IMR-90 (cell line): Measurements from ENCODE around the gene NDP. TPM values are rescaled to one million over a fixed set of nuclear protein-coding genes. Genes with fewer than 3 reads are reported as not detected.
A peak's percentile ranks its signal among the peaks of the same experiment; 100 is the strongest.

ENCODE experiments used
- ATAC-seq: fragments of 200-7000 bp; cut with Tn5 transposase; 2 replicates; pipeline ENCODE4 v1.9.1; 2020; ENCODE audit warnings: low read depth, mild to moderate bottlenecking, moderate library complexity
- BruUV-seq: library from RNA; stranded (reverse); fragments of 400-500 nt; replicated peaks from 2 replicates; lab custom pipeline; 2021; lab: Mats Ljungman, UMichigan
- CTCF ChIA-PET: fragments of 300-600 bp; formaldehyde crosslinking; extraction: SDS; loops from one replicate; lab custom pipeline; 2021; ENCODE audit warnings: antibody characterized with exemption; lab: Yijun Ruan, JAX
- POLR2A ChIA-PET: fragments of 300-600 bp; sonication (Branson Sonifier 250); formaldehyde crosslinking; loops from one replicate; lab custom pipeline; 2022; ENCODE audit warnings: antibody characterized with exemption; ENCODE audit not compliant: unreplicated experiment; lab: Charles Lee
- DNase-seq: peaks from one replicate; pipeline ENCODE4 v3.0.0; 2013
- H2AFZ ChIP-seq: replicated peaks from 2 replicates; pipeline ENCODE3; 2013; ENCODE audit warnings: low read length, mild to moderate bottlenecking; ENCODE audit not compliant: poor library complexity
- H2AK5ac ChIP-seq: 2 replicates; pipeline ENCODE4 v1.6.1; 2013; ENCODE audit warnings: low read depth, low read length, inconsistent platforms
- H2AK9ac ChIP-seq: replicated peaks from 2 replicates; pipeline ENCODE3; 2013; ENCODE audit warnings: mild to moderate bottlenecking, low read depth, low read length, moderate library complexity; ENCODE audit not compliant: poor library complexity
- H2BK120ac ChIP-seq: 2 replicates; pipeline ENCODE4 v1.6.1; 2013; ENCODE audit warnings: low read depth, low read length, inconsistent platforms
- H2BK15ac ChIP-seq: 3 replicates; pipeline ENCODE4 v1.6.1; 2013; ENCODE audit warnings: low read depth, low read length, inconsistent platforms
- H2BK20ac ChIP-seq: 2 replicates; pipeline ENCODE4 v1.6.1; 2013; ENCODE audit warnings: low read depth, mild to moderate bottlenecking, inconsistent platforms, low read length, moderate library complexity
- H2BK5ac ChIP-seq: 2 replicates; pipeline ENCODE4 v1.6.1; 2013; ENCODE audit warnings: mild to moderate bottlenecking, low read depth, low read length, inconsistent platforms; ENCODE audit not compliant: poor library complexity, severe bottlenecking
- H3K14ac ChIP-seq: replicated peaks from 2 replicates; pipeline ENCODE4 v1.6.1; 2013; ENCODE audit warnings: low read depth, low read length, inconsistent platforms
- H3K18ac ChIP-seq: 2 replicates; pipeline ENCODE4 v1.6.1; 2013; ENCODE audit warnings: low read depth, low read length, control low read depth
- H3K23ac ChIP-seq: 2 replicates; pipeline ENCODE4 v1.6.1; 2013; ENCODE audit warnings: low read depth, low read length, inconsistent platforms
- H3K27ac ChIP-seq: 2 replicates; pipeline ENCODE4 v1.5.1; 2013; ENCODE audit warnings: mild to moderate bottlenecking, control low read depth, low read length; ENCODE audit not compliant: insufficient read depth
- H3K27me3 ChIP-seq: 2 replicates; pipeline ENCODE4 v1.6.1; 2013; ENCODE audit warnings: low read length; ENCODE audit not compliant: control insufficient read depth, insufficient read depth
- H3K36me3 ChIP-seq: 2 replicates; pipeline ENCODE4 v1.6.1; 2013; ENCODE audit warnings: low read length, mixed read lengths; ENCODE audit not compliant: control insufficient read depth, insufficient read depth
- H3K4ac ChIP-seq: 2 replicates; pipeline ENCODE4 v1.6.1; 2013; ENCODE audit warnings: low read depth, low read length, inconsistent platforms
- H3K4me1 ChIP-seq: 2 replicates; pipeline ENCODE4 v1.6.1; 2013; ENCODE audit warnings: low read length, mixed read lengths; ENCODE audit not compliant: control insufficient read depth, insufficient read depth
- H3K4me2 ChIP-seq: 2 replicates; pipeline ENCODE4 v1.6.1; 2013; ENCODE audit warnings: low read depth, mild to moderate bottlenecking, control low read depth, low read length, moderate library complexity
- H3K4me3 ChIP-seq: 2 replicates; pipeline ENCODE4 v1.5.1; 2013; ENCODE audit warnings: low read depth, mild to moderate bottlenecking, control low read depth, low read length, moderate library complexity; ENCODE audit not compliant: insufficient read depth
- H3K56ac ChIP-seq: 2 replicates; pipeline ENCODE4 v1.6.1; 2013; ENCODE audit warnings: low read length, inconsistent platforms; ENCODE audit not compliant: insufficient read depth; ENCODE audit errors: extremely low read depth
- H3K79me1 ChIP-seq, 2 experiments: 2 replicates each; pipeline ENCODE4 v1.6.1; 2013; ENCODE audit warnings: low read length in 2 of 2, inconsistent platforms in 1 of 2, low read depth in 1 of 2
- H3K9ac ChIP-seq: 2 replicates; pipeline ENCODE4 v1.6.1; 2013; ENCODE audit warnings: low read depth, low read length, control low read depth
- H3K9me1 ChIP-seq: 2 replicates; pipeline ENCODE4 v1.6.1; 2013; ENCODE audit warnings: low read length, inconsistent platforms; ENCODE audit not compliant: insufficient read depth
- H3K9me3 ChIP-seq: 2 replicates; pipeline ENCODE4 v1.6.1; 2013; ENCODE audit warnings: low read length; ENCODE audit not compliant: control insufficient read depth, insufficient read depth
- H4K20me1 ChIP-seq: 2 replicates; pipeline ENCODE4 v1.6.1; 2013; ENCODE audit warnings: low read length, inconsistent platforms; ENCODE audit not compliant: insufficient read depth
- H4K5ac ChIP-seq: 2 replicates; pipeline ENCODE4 v1.6.1; 2013; ENCODE audit warnings: mild to moderate bottlenecking, low read depth, low read length, control low read depth
- H4K8ac ChIP-seq, 2 experiments: 2 replicates each; pipeline ENCODE4 v1.6.1; 2013; ENCODE audit warnings: low read depth in 2 of 2, low read length in 2 of 2, control low read depth in 1 of 2, inconsistent platforms in 1 of 2
- H4K91ac ChIP-seq: 2 replicates; pipeline ENCODE4 v1.6.1; 2013; ENCODE audit warnings: low read depth, low read length, inconsistent platforms; ENCODE audit not compliant: insufficient read depth
- BHLHE40 ChIP-seq: fragments of 150-350 bp; IDR thresholded peaks from 2 replicates; pipeline ENCODE4 v1.6.1; 2016; ENCODE audit warnings: mild to moderate bottlenecking, low read depth, low read length
- CEBPB ChIP-seq: IDR thresholded peaks from 2 replicates; pipeline ENCODE4 v1.6.1; 2012; ENCODE audit warnings: low read depth, low read length, improper control_type of control experiment
- CHD1 ChIP-seq: IDR thresholded peaks from 2 replicates; pipeline ENCODE4 v1.6.1; 2012; ENCODE audit warnings: low read depth, low read length, improper control_type of control experiment
- FOS ChIP-seq: fragments of 150-350 bp; IDR thresholded peaks from 2 replicates; pipeline ENCODE4 v1.6.1; 2016; ENCODE audit warnings: low read depth, low read length
- MAZ ChIP-seq: IDR thresholded peaks from 2 replicates; pipeline ENCODE4 v1.6.1; 2012; ENCODE audit warnings: low read depth, mild to moderate bottlenecking, low read length, improper control_type of control experiment, moderate library complexity, borderline replicate concordance
- NFE2L2 ChIP-seq: fragments of 150-350 bp; IDR thresholded peaks from 2 replicates; pipeline ENCODE4 v1.6.1; 2016; ENCODE audit warnings: low read depth, mild to moderate bottlenecking, low read length
- POLR2A ChIP-seq: IDR thresholded peaks from 2 replicates; pipeline ENCODE4 v1.6.1; 2012; ENCODE audit warnings: mild to moderate bottlenecking, low read depth, low read length
- RCOR1 ChIP-seq: IDR thresholded peaks from 2 replicates; pipeline ENCODE4 v1.6.1; 2012; ENCODE audit warnings: mild to moderate bottlenecking, low read length, improper control_type of control experiment; ENCODE audit not compliant: insufficient replicate concordance
- RFX5 ChIP-seq: IDR thresholded peaks from 2 replicates; pipeline ENCODE4 v1.8.0; 2012; ENCODE audit warnings: low read depth, mild to moderate bottlenecking, low read length, moderate library complexity
- SMC3 ChIP-seq: fragments of 150-350 bp; IDR thresholded peaks from 2 replicates; pipeline ENCODE4 v1.6.1; 2016; ENCODE audit warnings: low read depth, mild to moderate bottlenecking, antibody characterized with exemption, low read length, moderate library complexity
- WGBS, 2 experiments: methylation state at CpG; one replicate each; pipeline versions ENCODE4 v1.1.5 to v1.1.7; 2013; ENCODE audit warnings: missing lambda C conversion rate in 2 of 2; ENCODE audit not compliant: insufficient read length in 1 of 2; ENCODE audit errors: extremely low coverage in 2 of 2; 5-methylcytosine and 5-hydroxymethylcytosine counted together
- dilution Hi-C: fragments of 300-500 bp; cut with HindIII; formaldehyde crosslinking; loops from one replicate; pipeline ENCODE4 v1.14.3; 2018; ENCODE audit warnings: low sequenced_read_pairs; ENCODE audit not compliant: unreplicated experiment
- in situ Hi-C: fragments of 300-500 bp; cut with MboI; formaldehyde crosslinking; loops from 3 replicates; pipeline ENCODE4 v1.14.3; 2019; ENCODE audit warnings: low sequenced_read_pairs, inconsistent platforms, mixed read lengths
- intact Hi-C: fragments of 100-400 bp; cut with micrococcal nuclease; formaldehyde crosslinking; loops from 2 replicates; pipeline ENCODE4 v1.10.0; 2022
- polyA plus RNA-seq, 3 experiments: library from polyadenylated mRNA; depleted of rRNA; stranded (reverse); fragments of >200 nt; gene quantifications; 2 replicates each; pipeline ENCODE4 v1.2.3, GENCODE V29; 2012; ENCODE audit warnings: low replicate concordance in 1 of 3
- total RNA-seq: library from RNA; depleted of rRNA; stranded (reverse); fragments of >200 nt; gene quantifications from 2 replicates; pipeline ENCODE4 v1.2.3, GENCODE V29; 2012
- TF ChIP-seq, protein P1 (sequence below): fragments of 150-350 bp; IDR thresholded peaks from 2 replicates; pipeline ENCODE4 v1.6.1; 2017; ENCODE audit warnings: mild to moderate bottlenecking, antibody characterized with exemption, low read length, low read depth
- TF ChIP-seq, protein P2 (sequence below): fragments of 150-350 bp; IDR thresholded peaks from 2 replicates; pipeline ENCODE4 v1.6.1; 2016; ENCODE audit warnings: low read depth, mild to moderate bottlenecking, low read length, moderate library complexity, borderline replicate concordance
- TF ChIP-seq, protein P3 (sequence below): conservative IDR thresholded peaks from 2 replicates; pipeline ENCODE4 v1.5.1; 2012; ENCODE audit warnings: mild to moderate bottlenecking, low read depth, low read length, improper control_type of control experiment

The NDP gene
- total and polyA plus RNA-seq, 2 of the 4 experiments (the other 2 are of a cell fraction): 0.36 to 0.39 TPM

DNA sequence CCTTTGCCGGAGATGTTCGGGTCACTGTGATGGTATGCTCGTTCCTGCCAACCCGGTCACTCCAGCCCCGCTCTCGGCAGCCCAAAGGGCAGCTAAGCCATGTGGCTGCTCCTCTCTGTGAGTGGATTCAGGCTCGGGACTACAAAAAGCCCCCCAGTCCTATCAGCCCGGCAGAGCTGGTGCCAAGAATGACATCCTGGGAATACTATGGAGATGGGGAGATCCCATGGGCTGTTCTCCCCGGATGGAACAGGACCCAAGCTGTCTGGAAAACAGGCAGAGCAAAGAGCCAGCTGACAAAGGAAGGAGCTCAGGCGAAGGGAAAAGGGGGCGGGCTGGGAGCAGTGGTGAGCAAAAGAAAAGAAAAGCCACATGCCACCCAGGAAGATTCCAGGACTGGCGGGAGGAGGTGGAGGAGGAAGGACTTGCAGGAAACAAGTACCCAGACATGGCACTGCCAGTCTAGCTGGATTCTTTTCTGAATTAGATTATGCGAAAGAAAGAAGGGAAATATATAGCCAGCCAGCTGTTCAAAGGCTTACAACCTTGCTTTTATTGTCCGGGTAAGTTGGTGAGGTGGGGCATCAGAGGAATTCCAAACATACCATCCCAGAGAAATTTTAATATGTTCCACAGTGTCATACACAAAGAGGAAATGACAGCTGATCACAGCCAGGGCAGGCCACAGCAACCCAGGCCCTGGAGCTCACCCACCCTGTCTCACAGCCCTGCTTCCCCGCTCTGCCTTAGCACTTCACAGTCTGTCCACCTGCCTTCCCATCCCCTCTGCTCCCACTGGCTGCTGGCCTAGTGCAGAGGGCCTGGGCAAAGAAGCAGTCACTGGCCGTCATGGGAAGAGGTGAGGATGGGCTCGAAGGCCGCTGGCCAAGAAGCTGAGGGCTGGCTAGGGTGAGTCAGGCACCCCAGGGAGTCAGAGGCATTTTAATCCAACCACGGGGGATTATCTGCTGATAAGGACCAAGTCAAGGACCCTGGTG lies 3.4 kb downstream of the NDP start:
- dilution Hi-C loops (no loop called here), in situ Hi-C loops (loop anchor here (25.0 kb wide), 2 partner anchors 1092 to 1217 kb away; no protein-coding TSS in a partner anchor), intact Hi-C loops (no loop called here)
- Histone ChIP-seq H3K4me3 (no peak overlapping the region), H3K4me1 (no peaks in the 10 kb centered on the region), H4K8ac (no peak overlapping the region), H3K4me2 (no peak overlapping the region), H3K4ac (0 out of 2 replicates have a peak overlapping the region, but pooled peaks have one; percentile 23), H3K9me1 (no peaks in the 10 kb centered on the region), H2BK20ac (no peak overlapping the region; the same call in 1 of the 2 replicates), H3K79me1 (no peaks in the 10 kb centered on the region), H2AK5ac (no peak overlapping the region), H4K91ac (no peak overlapping the region), H2AFZ (peak overlapping the region; percentile 43), H2AK9ac (peak overlapping the region; percentile 23), H2BK5ac (no peak overlapping the region), H4K20me1 (no peaks in the 10 kb centered on the region), H4K5ac (no peak overlapping the region), H3K56ac (no peak overlapping the region), H3K9ac (no peak overlapping the region), H2BK120ac (no peak overlapping the region), H3K23ac (no peak overlapping the region), H3K14ac (no peak overlapping the region), H3K27ac (no peak overlapping the region), H3K18ac (no peak overlapping the region), H3K36me3 (no peaks in the 10 kb centered on the region), H3K27me3 (peaks cover 10% of the 10 kb centered on the region), H3K9me3 (no peaks in the 10 kb centered on the region), H2BK15ac (no peak overlapping the region)
- ChIA-PET CTCF (no interaction called here), POLR2A (no interaction called here)
- WGBS, 2 experiments: 72% methylated on average over 5 of the region's 19 CpGs; no CpG with 5 or more reads in 1 of the 2 experiments
- ATAC-seq (peak; percentile 45), DNase-seq (peak; percentile 56)
- no TSS peak for BruUV-seq
- TF ChIP-seq RFX5 (no peak), CHD1 (no peak), SMC3 (no peak), FOS (no peak), BHLHE40 (no peak), POLR2A (no peak), CEBPB (no peak), RCOR1 (no peak), NFE2L2 (no peak), MAZ (no peak)
- TF ChIP-seq, protein P1, sequence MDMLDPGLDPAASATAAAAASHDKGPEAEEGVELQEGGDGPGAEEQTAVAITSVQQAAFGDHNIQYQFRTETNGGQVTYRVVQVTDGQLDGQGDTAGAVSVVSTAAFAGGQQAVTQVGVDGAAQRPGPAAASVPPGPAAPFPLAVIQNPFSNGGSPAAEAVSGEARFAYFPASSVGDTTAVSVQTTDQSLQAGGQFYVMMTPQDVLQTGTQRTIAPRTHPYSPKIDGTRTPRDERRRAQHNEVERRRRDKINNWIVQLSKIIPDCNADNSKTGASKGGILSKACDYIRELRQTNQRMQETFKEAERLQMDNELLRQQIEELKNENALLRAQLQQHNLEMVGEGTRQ: no peak
- TF ChIP-seq, protein P2, sequence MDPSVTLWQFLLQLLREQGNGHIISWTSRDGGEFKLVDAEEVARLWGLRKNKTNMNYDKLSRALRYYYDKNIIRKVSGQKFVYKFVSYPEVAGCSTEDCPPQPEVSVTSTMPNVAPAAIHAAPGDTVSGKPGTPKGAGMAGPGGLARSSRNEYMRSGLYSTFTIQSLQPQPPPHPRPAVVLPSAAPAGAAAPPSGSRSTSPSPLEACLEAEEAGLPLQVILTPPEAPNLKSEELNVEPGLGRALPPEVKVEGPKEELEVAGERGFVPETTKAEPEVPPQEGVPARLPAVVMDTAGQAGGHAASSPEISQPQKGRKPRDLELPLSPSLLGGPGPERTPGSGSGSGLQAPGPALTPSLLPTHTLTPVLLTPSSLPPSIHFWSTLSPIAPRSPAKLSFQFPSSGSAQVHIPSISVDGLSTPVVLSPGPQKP: no peak
- TF ChIP-seq, protein P3, sequence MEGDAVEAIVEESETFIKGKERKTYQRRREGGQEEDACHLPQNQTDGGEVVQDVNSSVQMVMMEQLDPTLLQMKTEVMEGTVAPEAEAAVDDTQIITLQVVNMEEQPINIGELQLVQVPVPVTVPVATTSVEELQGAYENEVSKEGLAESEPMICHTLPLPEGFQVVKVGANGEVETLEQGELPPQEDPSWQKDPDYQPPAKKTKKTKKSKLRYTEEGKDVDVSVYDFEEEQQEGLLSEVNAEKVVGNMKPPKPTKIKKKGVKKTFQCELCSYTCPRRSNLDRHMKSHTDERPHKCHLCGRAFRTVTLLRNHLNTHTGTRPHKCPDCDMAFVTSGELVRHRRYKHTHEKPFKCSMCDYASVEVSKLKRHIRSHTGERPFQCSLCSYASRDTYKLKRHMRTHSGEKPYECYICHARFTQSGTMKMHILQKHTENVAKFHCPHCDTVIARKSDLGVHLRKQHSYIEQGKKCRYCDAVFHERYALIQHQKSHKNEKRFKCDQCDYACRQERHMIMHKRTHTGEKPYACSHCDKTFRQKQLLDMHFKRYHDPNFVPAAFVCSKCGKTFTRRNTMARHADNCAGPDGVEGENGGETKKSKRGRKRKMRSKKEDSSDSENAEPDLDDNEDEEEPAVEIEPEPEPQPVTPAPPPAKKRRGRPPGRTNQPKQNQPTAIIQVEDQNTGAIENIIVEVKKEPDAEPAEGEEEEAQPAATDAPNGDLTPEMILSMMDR: no peak
